ENCODE results near the gene VPS16.

GRCh38 chr20:2903686-2904085, 63.1 kb downstream of the VPS16 start:
- TF ChIP-seq CTCF (optimal IDR thresholded peaks at IDR 0.05 in 1 of 3, IDR thresholded peaks at IDR 0.05 in 1 of 3, conservative IDR thresholded peaks at IDR 0.05 in 1 of 3; ENCODE audit: extremely low read depth in 1 of 3, insufficient read depth in 2 of 3, low read length in 3 of 3) = no peak
- TF ChIP-seq EZH2 (IDR thresholded peaks at IDR 0.05; ENCODE audit: low read length) = no peak

Measured in keratinocyte (primary cell).